A172 (cell line): ENCODE data around the gene CMTM2. TPM values are rescaled to one million over a fixed set of nuclear protein-coding genes. Genes with fewer than 3 reads are reported as not detected.
"Not testable (repeated sequence)": the region's sequence is repeated elsewhere in the genome, so short reads cannot be mapped to it uniquely, and the experiment has no call there.

ENCODE experiments used
- DNase-seq: peaks from one replicate; pipeline ENCODE4 v3.0.0-alpha.2; 2015; ENCODE audit warnings: low spot score
- total RNA-seq: library from RNA; depleted of rRNA; stranded (reverse); fragments of >200 nt; shearing (Covaris generic); gene quantifications from 2 replicates; pipeline ENCODE4 v1.2.3, GENCODE V29; 2014

The CMTM2 gene
- total RNA-seq, 1 experiment from 2014 or later, result not detected

DNA sequence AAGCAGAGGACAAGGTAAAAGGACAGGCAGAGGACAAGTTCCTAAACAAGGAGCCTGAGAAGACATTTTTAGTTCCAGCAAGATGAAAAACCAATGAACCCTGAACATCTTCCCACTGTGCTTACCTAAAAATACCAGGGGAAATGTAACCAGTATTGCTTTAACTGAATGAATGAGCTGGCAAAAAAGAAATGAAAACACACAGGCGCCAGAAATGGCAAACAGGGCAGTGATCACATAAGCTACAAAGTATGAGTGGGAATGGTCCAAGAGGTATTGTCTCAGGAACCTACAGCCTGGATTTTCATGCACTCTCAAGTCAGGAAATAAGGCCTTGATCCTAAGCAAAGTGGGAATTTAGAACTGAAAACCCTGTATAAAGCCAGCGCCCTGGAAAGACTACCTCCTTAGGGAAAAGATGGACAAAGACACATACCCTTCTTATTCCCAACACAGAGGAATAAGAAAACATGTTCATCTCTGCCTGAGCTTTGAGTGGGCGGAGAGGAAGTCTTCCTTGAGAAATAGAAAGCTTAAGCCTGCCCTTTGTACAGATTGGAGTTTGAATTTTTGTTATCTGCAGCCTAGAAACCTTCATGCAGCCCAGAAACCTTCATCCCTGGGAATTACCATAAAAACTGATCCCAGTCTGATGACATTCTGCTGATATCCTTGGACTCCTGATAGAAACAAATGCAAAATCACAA is 2.1 kb downstream of the CMTM2 start:
- DNase-seq, result no peak

GRCh38 chr16:66585481-66586239 is 6.4 kb downstream of the CMTM2 start:
- DNase-seq, result no peak

DNA sequence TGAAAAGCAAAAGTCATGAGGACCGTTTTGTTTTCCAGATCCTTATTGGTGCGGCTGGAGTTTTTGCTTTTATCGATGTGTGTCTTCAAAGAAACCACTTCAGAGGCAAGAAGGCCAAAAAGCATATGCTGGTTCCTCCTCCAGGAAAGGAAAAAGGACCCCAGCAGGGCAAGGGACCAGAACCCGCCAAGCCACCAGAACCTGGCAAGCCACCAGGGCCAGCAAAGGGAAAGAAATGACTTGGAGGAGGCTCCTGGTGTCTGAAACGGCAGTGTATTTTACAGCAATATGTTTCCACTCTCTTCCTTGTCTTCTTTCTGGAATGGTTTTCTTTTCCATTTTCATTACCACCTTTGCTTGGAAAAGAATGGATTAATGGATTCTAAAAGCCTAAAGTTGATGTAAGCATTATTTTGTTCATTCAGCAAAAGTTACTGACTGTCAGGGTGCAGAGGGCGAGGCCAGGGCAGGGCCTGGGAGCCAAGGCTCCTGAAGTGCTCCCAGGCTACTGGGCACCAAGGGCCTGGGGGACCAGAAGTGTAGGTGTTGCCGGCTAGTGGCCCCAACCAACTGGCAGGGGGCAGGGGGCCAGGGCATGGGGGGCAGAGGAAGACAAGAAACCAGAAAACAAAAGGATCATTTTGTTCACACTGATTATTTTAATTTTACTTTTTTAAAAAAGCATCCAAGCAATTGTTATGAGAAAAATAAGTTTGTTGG is 8.8 kb downstream of the CMTM2 start:
- no peak for DNase-seq

DNA sequence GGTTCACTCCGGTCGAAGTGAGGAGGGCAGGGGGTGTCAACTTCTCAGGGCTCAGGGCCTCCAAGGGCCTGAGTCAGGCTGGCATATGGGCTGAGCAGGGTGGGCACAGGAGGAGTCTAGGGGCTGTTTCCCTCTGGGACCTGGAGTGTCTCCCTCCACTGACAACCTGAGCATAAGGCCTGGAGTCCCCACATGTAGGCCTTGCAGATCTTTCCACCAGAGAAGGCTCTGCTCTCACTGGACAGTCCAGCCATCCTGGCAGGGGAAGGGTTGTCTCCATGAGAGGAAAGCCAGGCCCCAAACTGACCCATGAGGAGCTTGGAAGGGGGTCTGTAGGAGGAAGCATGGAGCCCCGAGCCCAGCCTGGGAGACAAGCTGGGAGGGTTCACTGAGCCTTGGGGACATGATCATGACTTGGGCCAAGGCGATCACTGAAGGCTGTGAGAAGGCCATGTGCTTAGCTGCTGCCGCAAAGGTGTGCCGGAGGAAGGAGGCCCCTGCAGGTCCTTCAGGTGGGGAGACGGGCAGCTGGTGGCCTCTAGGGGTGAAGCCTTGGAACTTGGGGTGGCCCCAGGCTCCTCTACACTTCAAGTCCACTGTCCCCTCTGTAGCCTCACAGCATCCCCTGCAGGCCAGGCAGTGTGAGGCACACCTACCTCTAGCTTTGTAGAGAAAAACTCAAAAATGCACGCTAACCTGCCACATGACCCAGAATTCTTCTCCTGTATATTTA is 9.9 kb downstream of the CMTM2 start:
- DNase-seq, result peak; percentile 58

DNA sequence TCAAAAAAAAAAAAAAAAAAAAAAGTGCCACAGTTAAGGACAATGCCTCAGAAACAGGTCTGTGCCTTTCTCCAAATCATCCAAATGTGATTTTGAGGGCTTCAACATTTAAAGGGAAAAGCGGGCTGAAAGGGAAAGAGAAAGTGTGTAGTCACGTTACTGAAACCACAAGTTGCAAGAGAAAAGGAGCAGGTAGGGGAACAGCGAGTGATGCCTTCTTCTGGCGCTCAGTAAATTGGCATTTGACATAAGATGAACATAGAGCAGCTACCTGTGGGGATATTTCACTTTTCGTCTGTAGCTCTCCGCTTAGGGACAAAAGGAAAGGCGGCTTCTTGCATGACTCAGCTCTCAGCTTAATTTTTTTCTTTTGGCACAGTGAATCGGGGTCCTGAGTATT is 11.1 kb downstream of the CMTM2 start:
- DNase-seq, result peak; percentile 22

DNA sequence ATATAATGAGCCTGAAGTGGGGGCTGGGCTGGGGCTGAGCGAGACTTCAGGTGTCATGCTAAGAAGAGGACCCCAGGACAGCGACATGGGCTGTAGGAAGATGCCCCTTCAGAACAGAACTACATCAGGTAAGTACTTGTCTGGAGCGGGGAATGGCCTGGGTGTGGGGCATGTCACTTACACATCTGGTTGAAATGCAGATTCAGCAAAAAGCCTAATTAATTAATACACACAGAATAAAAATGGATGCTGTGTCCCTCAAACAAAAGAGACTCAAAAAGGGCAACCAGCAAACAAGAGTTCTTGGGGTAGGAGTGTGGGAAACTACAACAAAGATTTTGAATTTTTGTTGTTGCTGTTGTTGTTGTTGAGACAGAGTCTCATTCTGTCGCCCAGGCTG is 11.8 kb downstream of the CMTM2 start:
- DNase-seq, result no peak

GRCh38 chr16:66592241-66592640 is 13.0 kb downstream of the CMTM2 start:
- DNase-seq, result no peak

DNA sequence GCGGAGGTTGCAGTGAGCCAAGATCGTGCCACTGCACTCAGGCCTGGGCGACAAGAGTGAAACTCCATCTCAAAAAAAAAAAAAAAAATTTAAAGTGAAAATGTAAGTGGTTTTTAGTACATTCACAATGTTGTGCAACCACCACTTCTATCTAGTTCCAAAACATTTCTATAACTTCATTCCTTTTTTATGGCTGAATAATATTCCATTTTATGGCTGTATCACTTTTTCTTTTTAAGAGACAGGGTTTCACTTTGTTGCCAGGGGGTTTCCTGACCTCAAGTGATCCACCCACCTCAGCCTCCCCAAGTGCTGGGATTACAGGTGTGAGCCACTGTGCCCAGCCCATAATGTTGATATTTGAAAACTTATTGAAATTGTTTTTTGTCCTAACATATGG is 13.6 kb downstream of the CMTM2 start:
- no peak for DNase-seq

- DNase-seq, result no peak
Observed at GRCh38 chr16:66594739-66595138, 15.5 kb downstream of the CMTM2 start.

- DNase-seq, result not testable (repeated sequence)
Observed at GRCh38 chr16:66596559-66596958, 17.3 kb downstream of the CMTM2 start.

GRCh38 chr16:66596986-66597848 is 18.0 kb downstream of the CMTM2 start:
- no peak for DNase-seq

DNA sequence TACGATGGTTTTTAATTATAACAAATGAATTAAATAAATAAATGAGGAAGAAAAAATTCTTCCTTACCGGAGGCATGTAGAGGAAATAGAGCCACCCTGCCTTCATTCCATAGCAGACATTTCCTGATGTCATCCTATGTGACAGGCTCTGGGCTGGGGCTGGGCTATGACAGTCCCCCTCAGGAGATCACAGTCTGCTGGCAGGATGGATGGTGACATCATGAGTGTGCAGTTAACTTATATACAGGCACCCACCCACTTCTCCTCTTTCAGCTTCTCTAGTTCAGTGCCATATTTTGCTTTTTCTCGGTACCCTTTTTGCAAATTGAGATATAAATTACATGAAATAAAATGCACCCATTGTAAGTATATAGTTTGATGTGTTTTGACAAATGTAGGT is 18.8 kb downstream of the CMTM2 start:
- no peak for DNase-seq

DNA sequence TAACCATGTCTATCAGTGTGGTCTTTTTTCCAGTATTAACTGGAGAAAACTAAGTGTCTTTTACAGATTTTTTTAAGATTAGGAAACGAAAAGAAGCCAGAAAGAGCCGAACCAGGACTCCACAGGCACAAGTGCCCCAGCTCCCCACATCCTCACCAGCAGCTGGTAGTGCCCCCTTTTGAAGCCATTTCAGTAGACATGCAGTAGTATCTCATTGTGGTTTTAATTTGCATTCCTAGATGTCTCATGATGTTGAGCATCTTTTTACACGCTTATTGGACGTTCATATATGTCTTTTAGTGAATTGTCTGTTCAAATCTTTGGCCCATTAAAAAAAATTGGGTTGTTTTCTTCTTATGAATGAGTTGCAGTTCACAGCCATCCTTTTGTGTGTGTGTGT is 20.5 kb downstream of the CMTM2 start:
- DNase-seq, result no peak

- DNase-seq, result no peak
Observed at GRCh38 chr16:66600477-66600876, 21.2 kb downstream of the CMTM2 start.

GRCh38 chr16:66601471-66601870 is 22.2 kb downstream of the CMTM2 start:
- DNase-seq, result no peak

- DNase-seq, result peak; percentile 52
Observed at GRCh38 chr16:66603537-66604375, 24.5 kb downstream of the CMTM2 start.

DNA sequence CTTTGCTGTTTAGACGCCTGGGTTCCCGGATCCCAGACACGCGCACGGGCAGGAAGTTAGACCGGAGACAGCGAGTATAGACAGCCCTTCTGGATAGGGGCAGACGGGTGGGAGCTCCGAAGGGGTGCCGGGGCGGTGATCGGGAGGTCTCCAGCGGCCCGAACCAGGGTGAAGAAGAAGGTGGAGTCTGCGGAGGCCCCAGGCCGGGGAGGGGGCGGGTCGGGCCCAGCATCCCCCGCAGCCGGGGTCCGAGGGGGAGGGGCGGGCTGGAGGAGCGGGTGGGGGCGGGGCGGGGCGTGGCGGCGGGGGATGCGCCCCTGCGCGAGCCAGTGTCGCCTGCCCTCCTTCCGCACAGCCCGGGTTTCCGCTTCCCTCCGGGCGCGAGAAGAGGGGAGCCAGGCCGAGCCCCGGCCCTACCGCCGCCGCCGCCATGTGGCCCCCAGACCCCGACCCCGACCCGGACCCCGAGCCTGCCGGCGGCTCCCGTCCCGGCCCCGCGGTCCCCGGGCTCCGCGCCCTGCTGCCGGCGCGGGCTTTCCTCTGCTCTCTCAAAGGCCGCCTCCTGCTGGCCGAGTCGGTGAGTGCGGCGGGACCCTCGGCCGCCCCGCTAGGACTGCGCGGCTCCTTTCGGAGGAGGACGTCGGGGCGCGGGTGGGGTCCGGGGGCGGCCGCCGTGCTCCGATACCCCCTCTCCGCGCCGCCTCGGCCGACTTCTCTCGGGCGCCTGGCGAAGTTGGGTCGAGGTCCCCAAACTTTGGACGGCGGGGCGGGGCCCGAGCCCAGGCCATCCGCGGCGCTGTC is 25.3 kb downstream of the CMTM2 start, which contains the start of gene CMTM3:
CMTM3 (plus strand) TSS at position 329 of the 801 bp plus-strand sequence; CDS start at position 431, 102 bp downstream.
- DNase-seq, result no peak

GRCh38 chr16:66605177-66605978 is 26.1 kb downstream of the CMTM2 start:
- peak; percentile 51 for DNase-seq
